Spleen (tissue), 11 donors: Measurements from ENCODE around the gene METAP1D. TPM values are rescaled to one million over a fixed set of nuclear protein-coding genes. Genes with fewer than 3 reads are reported as not detected.

Source experiments
- DNase-seq: peaks from one replicate; pipeline ENCODE4 v3.0.0-alpha.2; 2020
- H3K27ac ChIP-seq, 8 donors: fragments of 200-600 bp; sonication (generic) in 7 of 8; 1 replicate in 4 of 8; 2 replicates in 4 of 8; pipeline versions ENCODE4 v1.5.0 to v1.8.0; 2016 to 2021; ENCODE audit warnings: inconsistent platforms in 4 of 8, mild to moderate bottlenecking in 4 of 8, moderate library complexity in 1 of 8
- H3K27me3 ChIP-seq, 7 donors: fragments of 200-600 bp; sonication (generic) in 6 of 7; replicated peaks in 1 of 7; 1 replicate in 4 of 7; 2 replicates in 3 of 7; pipeline versions ENCODE4 v1.5.0 to v1.8.0; 2016 to 2021; ENCODE audit warnings: inconsistent platforms in 3 of 7, mild to moderate bottlenecking in 1 of 7
- H3K36me3 ChIP-seq, 6 donors: fragments of 200-600 bp; sonication (generic) in 5 of 6; 1 replicate in 4 of 6; 2 replicates in 2 of 6; pipeline versions ENCODE4 v1.5.0 to v1.8.0; 2016 to 2021; ENCODE audit warnings: inconsistent platforms in 2 of 6
- H3K4me1 ChIP-seq, 6 donors: fragments of 200-600 bp; sonication (generic) in 5 of 6; 1 replicate in 3 of 6; 2 replicates in 3 of 6; pipeline versions ENCODE4 v1.5.0 to v1.8.0; 2016 to 2021; ENCODE audit warnings: inconsistent platforms in 3 of 6
- H3K4me3 ChIP-seq, 8 donors: fragments of 200-600 bp; sonication (generic) in 7 of 8; 1 replicate in 4 of 8; 2 replicates in 4 of 8; pipeline versions ENCODE4 v1.5.0 to v1.8.0; 2016 to 2021; ENCODE audit warnings: inconsistent platforms in 4 of 8, mild to moderate bottlenecking in 4 of 8, moderate library complexity in 2 of 8
- H3K9me3 ChIP-seq, 8 donors: fragments of 200-600 bp; sonication (generic) in 7 of 8; 1 replicate in 4 of 8; 2 replicates in 4 of 8; pipeline versions ENCODE4 v1.5.0 to v1.8.0; 2016 to 2021; ENCODE audit warnings: inconsistent platforms in 4 of 8
- CTCF ChIP-seq, 11 experiments: fragments of 200-600 bp in 7 of 11; fragments of 450-650 bp in 4 of 11; sonication (generic) in 4 of 11; IDR thresholded peaks in 8 of 11; conservative IDR thresholded peaks in 3 of 11; 1 replicate in 7 of 11; 2 replicates in 4 of 11; pipeline versions ENCODE4 v1.4.0 to v1.8.0; 2016 to 2021; ENCODE audit warnings: antibody characterized with exemption in 11 of 11, inconsistent platforms in 4 of 11, mild to moderate bottlenecking in 1 of 11
- POLR2A ChIP-seq, 3 donors: fragments of 450-650 bp; IDR thresholded peaks; one replicate each; pipeline ENCODE4 v1.5.1; 2017; ENCODE audit warnings: antibody characterized with exemption in 3 of 3, mild to moderate bottlenecking in 1 of 3
- POLR2AphosphoS5 ChIP-seq, 3 donors: sonication (generic); formaldehyde crosslinking; IDR thresholded peaks; one replicate each; pipeline ENCODE4 v1.5.1; 2017; ENCODE audit warnings: antibody characterized with exemption in 3 of 3
- WGBS, 5 donors: extraction: QIAGEN DNeasy Blood & Tissue Kit in 3 of 5; methylation state at CpG; one replicate each; pipeline versions ENCODE4 v1.1.5 to v1.1.7; 2013 to 2018; 5-methylcytosine and 5-hydroxymethylcytosine counted together
- intact Hi-C: fragments of 100-400 bp; cut with DNase I; formaldehyde crosslinking; loops from one replicate; pipeline ENCODE4 v1.15.0; 2023; ENCODE audit warnings: low total_unique reads
- polyA plus RNA-seq, 3 donors: library from polyadenylated mRNA; stranded (reverse); fragments of 200-250 nt; gene quantifications; one replicate each; pipeline ENCODE4 v1.2.1, GENCODE V29; 2013
- total RNA-seq, 7 donors: library from RNA; depleted of rRNA in 3 of 7; stranded (reverse); fragments of >200 nt in 3 of 7; fragmentation: NEBNext Ultra II Directional in 4 of 7; extraction: Animal tissue kit (Norgen Biotek cat#: 25700) in 4 of 7; gene quantifications; one replicate each; pipeline versions ENCODE4 v1.1.0 to v1.2.1, GENCODE V29; 2016 to 2021
- donor health status: healthy with polysubstance abuse.
- donor health status: DM: no; HTN: no; CAD: no; lungs with moderate emphysema.
- donor health status: DM: no; HTN: no; CAD: no.
- donor health status: Bipolar disorder and iron deficiency.
- donor health status: healthy.
- donor health status: DM: no; HTN: no; CAD: no.
- donor health status: DM: yes; HTN: yes; CAD: no.

The METAP1D gene
- total and polyA plus RNA-seq, 10 donors = 4.9 to 11.9 (median 8.0) TPM

GRCh38 chr2:171999161-171999560 is 592 bp upstream of the METAP1D start:
- Histone ChIP-seq H3K27ac (peak overlapping the region in 6 of 8 donors; percentile 12 to 77 (median 67)), H3K27me3 (peaks cover 0 to 15% (median 0%) of the 10 kb centered on the region in 7 donors), H3K36me3 (no peaks in the 10 kb centered on the region), H3K9me3 (no peaks in the 10 kb centered on the region), H3K4me1 (peaks cover 5 to 22% (median 17%) of the 10 kb centered on the region in 6 donors), H3K4me3 (peak overlapping the region; percentile 70 to 99 (median 90))
- WGBS, 5 donors = 49 to 63% (median 53%) methylated on average over 4 of the region's 4 CpGs
- TF ChIP-seq POLR2AphosphoS5 (IDR thresholded peaks at IDR 0.05) (no peak), CTCF (IDR thresholded peaks at IDR 0.05 in 8 of 11, conservative IDR thresholded peaks at IDR 0.05 in 3 of 11) (no peak), POLR2A (IDR thresholded peaks at IDR 0.05) (no peak)
- intact Hi-C loops = no loop called here
- DNase-seq = no peak

GRCh38 chr2:172000696-172001361 is 1.1 kb downstream of the METAP1D start:
- intact Hi-C loops = no loop called here
- H3K27me3 ChIP-seq = peaks cover 0 to 15% (median 0%) of the 10 kb centered on the region in 7 donors
- H3K4me3 ChIP-seq = peak overlapping the region in 6 of 8 donors; percentile 77 to 99 (median 92)
- H3K9me3 ChIP-seq = no peaks in the 10 kb centered on the region
- H3K27ac ChIP-seq = no peak overlapping the region
- 84 to 90% (median 85%) methylated on average over 13 of the region's 13 CpGs for WGBS, 5 donors
- H3K4me1 ChIP-seq = peaks cover 5 to 22% (median 17%) of the 10 kb centered on the region in 6 donors
- TF ChIP-seq CTCF (IDR thresholded peaks at IDR 0.05 in 8 of 11, conservative IDR thresholded peaks at IDR 0.05 in 3 of 11) (no peak), POLR2AphosphoS5 (IDR thresholded peaks at IDR 0.05) (no peak), POLR2A (IDR thresholded peaks at IDR 0.05) (no peak)
- DNase-seq = no peak
- no peaks in the 10 kb centered on the region for H3K36me3 ChIP-seq

DNA sequence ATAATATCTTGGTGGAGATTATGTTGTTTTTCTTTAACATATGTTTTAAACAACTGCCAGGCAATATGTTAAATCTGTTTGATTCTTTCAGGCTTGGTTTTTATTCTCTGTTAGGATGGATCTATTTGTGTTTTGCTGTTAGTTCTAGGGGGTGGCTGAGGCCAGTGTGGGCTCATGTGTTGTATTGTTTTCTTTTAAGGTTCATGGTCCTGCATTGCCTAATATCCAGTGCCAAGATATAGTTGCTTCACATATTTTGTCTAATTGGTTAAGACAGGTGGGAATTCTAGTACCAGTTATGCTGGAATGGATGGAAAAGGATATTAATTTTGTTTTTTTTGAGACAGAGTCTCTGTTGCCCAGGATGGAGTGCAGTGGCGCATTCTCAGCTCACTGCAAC is 7.6 kb downstream of the METAP1D start:
- Histone ChIP-seq H3K36me3 (no peaks in the 10 kb centered on the region), H3K27ac (no peak overlapping the region), H3K27me3 (no peaks in the 10 kb centered on the region), H3K4me3 (no peak overlapping the region), H3K9me3 (peaks cover 0 to 8% (median 0%) of the 10 kb centered on the region in 8 donors), H3K4me1 (peaks cover 0 to 18% (median 7%) of the 10 kb centered on the region in 6 donors)
- WGBS, 5 donors = 90 to 100% (median 100%) methylated on average over 1 of the region's 1 CpG
- intact Hi-C loops = no loop called here
- no peak for DNase-seq
- no peak for TF ChIP-seq CTCF (IDR thresholded peaks at IDR 0.05 in 8 of 11, conservative IDR thresholded peaks at IDR 0.05 in 3 of 11)
- TF ChIP-seq POLR2AphosphoS5 (IDR thresholded peaks at IDR 0.05) = no peak
- TF ChIP-seq POLR2A (IDR thresholded peaks at IDR 0.05) = no peak

- intact Hi-C loops = no loop called here
- H3K27me3 ChIP-seq = no peaks in the 10 kb centered on the region
- DNase-seq = no peak
- no peak overlapping the region for H3K27ac ChIP-seq
- TF ChIP-seq POLR2A (IDR thresholded peaks at IDR 0.05) (no peak), POLR2AphosphoS5 (IDR thresholded peaks at IDR 0.05) (no peak), CTCF (IDR thresholded peaks at IDR 0.05 in 8 of 11, conservative IDR thresholded peaks at IDR 0.05 in 3 of 11) (no peak)
- H3K4me1 ChIP-seq = peaks cover 0 to 35% (median 9%) of the 10 kb centered on the region in 6 donors
- no peak overlapping the region for H3K4me3 ChIP-seq
- no peaks in the 10 kb centered on the region for H3K36me3 ChIP-seq
- WGBS, 5 donors = 92 to 96% (median 95%) methylated on average over 4 of the region's 4 CpGs
- H3K9me3 ChIP-seq = peaks cover 0 to 8% (median 0%) of the 10 kb centered on the region in 8 donors
These were observed 10.1 kb downstream of the METAP1D start for GRCh38 chr2:172009823-172010222.
